Measurements from ENCODE around the gene SEC14L1.
"Not testable (repeated sequence)": the region's sequence is repeated elsewhere in the genome, so short reads cannot be mapped to it uniquely, and the experiment has no call there.

Gene SEC14L1

GRCh38 chr17:77097631-77098180, 43.1 kb upstream of the SEC14L1 start:
- no peaks in the 10 kb centered on the region for H3K9me3 ChIP-seq (ENCODE audit: control insufficient read depth, low read length)
- no peaks in the 10 kb centered on the region for H3K27me3 ChIP-seq (ENCODE audit: control insufficient read depth, insufficient read depth, low read length)
- no peaks in the 10 kb centered on the region for H3K36me3 ChIP-seq (ENCODE audit: control insufficient read depth, insufficient read depth, low read length)
- TF ChIP-seq, protein P1, sequence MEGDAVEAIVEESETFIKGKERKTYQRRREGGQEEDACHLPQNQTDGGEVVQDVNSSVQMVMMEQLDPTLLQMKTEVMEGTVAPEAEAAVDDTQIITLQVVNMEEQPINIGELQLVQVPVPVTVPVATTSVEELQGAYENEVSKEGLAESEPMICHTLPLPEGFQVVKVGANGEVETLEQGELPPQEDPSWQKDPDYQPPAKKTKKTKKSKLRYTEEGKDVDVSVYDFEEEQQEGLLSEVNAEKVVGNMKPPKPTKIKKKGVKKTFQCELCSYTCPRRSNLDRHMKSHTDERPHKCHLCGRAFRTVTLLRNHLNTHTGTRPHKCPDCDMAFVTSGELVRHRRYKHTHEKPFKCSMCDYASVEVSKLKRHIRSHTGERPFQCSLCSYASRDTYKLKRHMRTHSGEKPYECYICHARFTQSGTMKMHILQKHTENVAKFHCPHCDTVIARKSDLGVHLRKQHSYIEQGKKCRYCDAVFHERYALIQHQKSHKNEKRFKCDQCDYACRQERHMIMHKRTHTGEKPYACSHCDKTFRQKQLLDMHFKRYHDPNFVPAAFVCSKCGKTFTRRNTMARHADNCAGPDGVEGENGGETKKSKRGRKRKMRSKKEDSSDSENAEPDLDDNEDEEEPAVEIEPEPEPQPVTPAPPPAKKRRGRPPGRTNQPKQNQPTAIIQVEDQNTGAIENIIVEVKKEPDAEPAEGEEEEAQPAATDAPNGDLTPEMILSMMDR (IDR thresholded peaks at IDR 0.05), result no peak
- H3K9ac ChIP-seq, result no peak overlapping the region
- peaks cover 5% of the 10 kb centered on the region for H3K4me1 ChIP-seq
- no peak overlapping the region for H3K4me3 ChIP-seq (ENCODE audit: low read depth, low read length)
- H3K27ac ChIP-seq, result peak overlapping the region; percentile 17
- no peak overlapping the region for H2AFZ ChIP-seq
- no peaks in the 10 kb centered on the region for H3K79me2 ChIP-seq
- no peak overlapping the region for H3K4me2 ChIP-seq (ENCODE audit: low read length)

DNA sequence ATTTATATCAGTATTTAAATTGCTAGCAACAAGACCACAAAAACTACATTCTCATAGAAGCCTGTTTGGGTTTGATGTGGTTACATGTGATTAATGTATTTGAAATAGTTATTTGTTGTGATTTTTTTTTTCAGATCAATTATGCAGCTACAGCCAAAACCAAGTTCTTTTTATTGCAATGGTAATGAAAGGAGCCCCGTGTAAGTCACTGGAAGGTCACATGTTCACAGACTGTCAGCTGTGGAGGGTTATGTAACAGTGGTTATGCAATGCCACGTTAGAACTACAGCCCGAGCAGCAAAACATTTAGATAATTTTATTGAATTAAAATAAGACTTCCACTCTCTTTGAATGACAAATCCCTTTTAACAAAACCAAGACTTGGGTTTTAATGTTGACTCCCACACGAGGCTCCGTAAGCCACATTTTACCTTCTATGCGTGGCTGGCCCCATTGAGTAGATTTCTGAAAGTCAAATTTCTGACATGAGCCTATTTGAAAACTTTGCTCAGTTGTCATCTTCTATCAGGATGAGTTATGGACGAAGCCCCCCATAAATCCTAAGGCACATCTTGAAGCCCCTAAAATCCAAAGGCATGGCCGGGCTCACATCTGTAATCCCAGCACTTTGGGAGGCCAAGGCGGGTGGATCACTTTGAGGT, 41.8 kb upstream of the SEC14L1 start:
- H3K36me3 ChIP-seq (ENCODE audit: control insufficient read depth, insufficient read depth, low read length), result no peaks in the 10 kb centered on the region
- H3K9me3 ChIP-seq (ENCODE audit: control insufficient read depth, low read length), result no peaks in the 10 kb centered on the region
- peaks cover 5% of the 10 kb centered on the region for H3K4me1 ChIP-seq
- H3K4me3 ChIP-seq (ENCODE audit: low read depth, low read length), result no peak overlapping the region
- TF ChIP-seq, protein P1 (IDR thresholded peaks at IDR 0.05), result no peak
- H2AFZ ChIP-seq, result peak overlapping the region; percentile 24
- peak overlapping the region; percentile 52 for H3K27ac ChIP-seq
- H3K4me2 ChIP-seq (ENCODE audit: low read length), result peak overlapping the region; percentile 33
- H3K9ac ChIP-seq, result no peak overlapping the region
- H3K79me2 ChIP-seq, result no peaks in the 10 kb centered on the region
- H3K27me3 ChIP-seq (ENCODE audit: control insufficient read depth, insufficient read depth, low read length), result no peaks in the 10 kb centered on the region

GRCh38 chr17:77099997-77100396, 40.8 kb upstream of the SEC14L1 start:
- Histone ChIP-seq H3K27me3 (ENCODE audit: control insufficient read depth, insufficient read depth, low read length) (no peaks in the 10 kb centered on the region), H3K79me2 (no peaks in the 10 kb centered on the region), H3K4me3 (ENCODE audit: low read depth, low read length) (no peak overlapping the region), H3K9me3 (ENCODE audit: control insufficient read depth, low read length) (no peaks in the 10 kb centered on the region), H3K36me3 (ENCODE audit: control insufficient read depth, insufficient read depth, low read length) (no peaks in the 10 kb centered on the region), H3K27ac (no peak overlapping the region), H3K4me2 (ENCODE audit: low read length) (no peak overlapping the region), H3K4me1 (peaks cover 5% of the 10 kb centered on the region), H2AFZ (no peak overlapping the region), H3K9ac (no peak overlapping the region)
- TF ChIP-seq, protein P1 (IDR thresholded peaks at IDR 0.05), result no peak

DNA sequence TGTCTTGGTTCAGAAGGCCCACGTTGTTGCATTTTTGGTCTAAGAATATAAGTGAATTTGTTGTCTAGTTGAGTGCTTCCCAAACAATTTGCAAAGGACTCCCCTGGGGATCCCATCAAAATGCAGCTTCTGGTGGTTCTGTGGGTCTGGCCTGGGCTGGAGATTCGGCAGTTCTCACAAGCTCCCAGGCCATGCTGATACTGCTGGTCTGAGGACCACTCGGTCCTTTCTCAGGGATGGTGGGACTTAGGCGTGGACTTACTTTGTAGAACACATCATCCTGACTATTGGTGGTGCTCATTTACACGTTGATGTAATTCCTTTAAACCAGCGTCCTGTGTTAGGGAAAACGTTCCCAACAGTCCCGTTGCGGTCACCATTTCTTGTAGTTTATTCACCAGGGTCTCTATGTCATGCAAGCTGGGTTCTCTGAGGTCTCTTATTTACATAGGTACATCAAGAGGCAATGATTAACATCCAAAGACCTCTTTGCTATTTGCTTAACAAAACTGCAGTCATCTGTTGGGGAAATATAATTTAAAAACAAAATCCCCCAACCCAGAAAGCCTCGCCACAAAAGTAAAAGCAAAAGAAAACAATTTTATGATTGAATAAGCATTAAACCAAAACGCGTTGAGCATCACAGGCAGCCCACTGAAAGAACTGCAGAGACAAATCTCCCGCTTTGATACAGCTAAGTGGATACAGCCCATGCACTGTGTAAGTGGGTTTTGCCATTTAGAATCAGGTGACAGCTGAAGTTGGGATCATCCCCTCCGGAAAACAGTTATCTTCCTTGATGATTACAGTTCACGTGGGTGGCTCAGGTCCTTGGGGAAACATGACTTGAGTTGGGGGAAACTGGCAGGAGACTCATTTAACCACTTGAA, 39.0 kb upstream of the SEC14L1 start:
- Histone ChIP-seq H3K9ac (no peak overlapping the region), H3K27me3 (ENCODE audit: control insufficient read depth, insufficient read depth, low read length) (no peaks in the 10 kb centered on the region), H3K4me2 (ENCODE audit: low read length) (no peak overlapping the region), H3K9me3 (ENCODE audit: control insufficient read depth, low read length) (no peaks in the 10 kb centered on the region), H3K27ac (no peak overlapping the region), H3K36me3 (ENCODE audit: control insufficient read depth, insufficient read depth, low read length) (no peaks in the 10 kb centered on the region), H3K4me1 (peaks cover 5% of the 10 kb centered on the region), H3K79me2 (no peaks in the 10 kb centered on the region), H2AFZ (no peak overlapping the region), H3K4me3 (ENCODE audit: low read depth, low read length) (no peak overlapping the region)
- TF ChIP-seq, protein P1 (IDR thresholded peaks at IDR 0.05), result no peak

DNA sequence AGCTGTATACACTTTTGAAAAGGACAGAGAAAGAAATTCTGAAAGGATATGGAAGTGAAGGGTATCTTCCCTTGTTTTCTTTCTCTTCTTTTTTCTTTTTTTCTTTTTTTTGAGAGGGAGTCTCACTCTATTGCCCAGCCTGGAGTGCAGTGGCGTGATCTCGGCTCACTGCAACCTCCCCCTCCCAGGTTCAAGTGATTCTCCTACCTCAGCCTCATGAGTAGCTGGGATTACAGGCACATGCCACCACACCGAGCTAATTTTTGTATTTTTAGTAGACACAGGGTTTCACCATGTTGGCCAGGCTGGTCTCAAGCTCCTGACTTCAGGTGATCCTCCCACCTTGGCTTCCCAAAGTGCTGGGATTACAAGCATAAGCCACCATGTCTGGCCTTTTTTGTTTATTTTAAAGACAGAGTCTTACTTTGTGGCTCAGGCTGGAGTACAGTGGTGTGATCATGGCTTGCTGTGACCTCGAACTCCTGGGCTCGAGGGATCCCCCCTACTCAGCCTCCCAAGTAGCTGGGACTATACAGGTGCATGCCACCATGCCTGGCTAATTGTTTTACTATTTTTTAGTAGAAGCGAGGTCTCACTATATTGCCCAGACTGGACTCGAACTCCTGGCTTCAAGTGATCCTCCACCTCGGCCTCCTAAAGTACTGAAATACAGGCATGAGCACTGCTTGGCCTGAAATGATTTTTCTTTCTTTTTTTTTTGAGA, 38.2 kb upstream of the SEC14L1 start:
- H3K9ac ChIP-seq; H3K4me3 ChIP-seq (ENCODE audit: low read depth, low read length); H3K4me1 ChIP-seq; H3K27me3 ChIP-seq (ENCODE audit: control insufficient read depth, insufficient read depth, low read length); H3K79me2 ChIP-seq; H3K36me3 ChIP-seq (ENCODE audit: control insufficient read depth, insufficient read depth, low read length); H3K4me2 ChIP-seq (ENCODE audit: low read length); H3K27ac ChIP-seq; H3K9me3 ChIP-seq (ENCODE audit: control insufficient read depth, low read length); H2AFZ ChIP-seq: not testable (repeated sequence)

All from parathyroid adenoma (tissue), 2 donors.